Mesendoderm (in vitro differentiated cells): ENCODE measurements around the gene CLDND1.

ENCODE experiments used
- DNase-seq: peaks from one replicate; pipeline ENCODE4 v3.0.0; 2013
- H2AK5ac ChIP-seq: 2 replicates; pipeline ENCODE4 v1.6.1; 2013; ENCODE audit warnings: low read length, inconsistent platforms
- H2BK120ac ChIP-seq: 2 replicates; pipeline ENCODE4 v1.6.1; 2013; ENCODE audit warnings: low read depth, mild to moderate bottlenecking, low read length, moderate library complexity, mixed read lengths
- H2BK15ac ChIP-seq: replicated peaks from 2 replicates; pipeline ENCODE4 v1.6.1; 2013; ENCODE audit warnings: low read depth, mild to moderate bottlenecking, moderate library complexity
- H2BK5ac ChIP-seq: 2 replicates; pipeline ENCODE4 v1.6.1; 2013; ENCODE audit warnings: low read length, inconsistent platforms
- H3K18ac ChIP-seq: 2 replicates; pipeline ENCODE4 v1.6.1; 2013; ENCODE audit warnings: mild to moderate bottlenecking, low read length, mixed read lengths
- H3K23ac ChIP-seq: one replicate; pipeline ENCODE4 v1.6.1; 2013; ENCODE audit warnings: low read length
- H3K27ac ChIP-seq: 2 replicates; pipeline ENCODE4 v1.5.1; 2013; ENCODE audit warnings: low read depth, mild to moderate bottlenecking, inconsistent platforms, low read length, moderate library complexity
- H3K27me3 ChIP-seq: 2 replicates; pipeline ENCODE4 v1.6.1; 2013; ENCODE audit warnings: low read length, control low read depth, mild to moderate bottlenecking, inconsistent platforms; ENCODE audit not compliant: insufficient read depth, poor library complexity
- H3K36me3 ChIP-seq: 2 replicates; pipeline ENCODE4 v1.6.1; 2013; ENCODE audit warnings: low read length, inconsistent platforms; ENCODE audit not compliant: control insufficient read depth, insufficient read depth
- H3K4ac ChIP-seq: one replicate; pipeline ENCODE4 v1.6.1; 2013; ENCODE audit warnings: low read depth, mild to moderate bottlenecking, low read length, moderate library complexity
- H3K4me1 ChIP-seq: 2 replicates; pipeline ENCODE4 v1.6.1; 2013; ENCODE audit warnings: low read depth, low read length, inconsistent platforms; ENCODE audit not compliant: control insufficient read depth
- H3K4me2 ChIP-seq: 2 replicates; pipeline ENCODE4 v1.6.1; 2013; ENCODE audit warnings: low read length
- H3K4me3 ChIP-seq: 2 replicates; pipeline ENCODE4 v1.5.1; 2013; ENCODE audit warnings: mild to moderate bottlenecking, low read length
- H3K56ac ChIP-seq: one replicate; pipeline ENCODE4 v1.6.1; 2013; ENCODE audit warnings: low read length
- H3K79me1 ChIP-seq: 2 replicates; pipeline ENCODE4 v1.6.1; 2013; ENCODE audit warnings: low read length, inconsistent platforms
- H3K79me2 ChIP-seq: 2 replicates; pipeline ENCODE4 v1.6.1; 2013; ENCODE audit warnings: mild to moderate bottlenecking, low read length; ENCODE audit not compliant: control insufficient read depth, insufficient read depth
- H3K9ac ChIP-seq: 2 replicates; pipeline ENCODE4 v1.6.1; 2013; ENCODE audit warnings: low read length, inconsistent platforms
- H4K5ac ChIP-seq: one replicate; pipeline ENCODE4 v1.6.1; 2013; ENCODE audit warnings: low read length
- H4K8ac ChIP-seq: one replicate; pipeline ENCODE4 v1.6.1; 2013; ENCODE audit warnings: low read depth, mild to moderate bottlenecking, control low read depth, low read length, moderate library complexity
- WGBS: extraction: QIAGEN DNeasy Blood & Tissue Kit; methylation state at CpG from one replicate; pipeline ENCODE4 v1.1.7; 2013; ENCODE audit warnings: low lambda C conversion rate, missing lambda C conversion rate; ENCODE audit not compliant: insufficient coverage; ENCODE audit errors: extremely low coverage; 5-methylcytosine and 5-hydroxymethylcytosine counted together

CLDND1 gene

DNA sequence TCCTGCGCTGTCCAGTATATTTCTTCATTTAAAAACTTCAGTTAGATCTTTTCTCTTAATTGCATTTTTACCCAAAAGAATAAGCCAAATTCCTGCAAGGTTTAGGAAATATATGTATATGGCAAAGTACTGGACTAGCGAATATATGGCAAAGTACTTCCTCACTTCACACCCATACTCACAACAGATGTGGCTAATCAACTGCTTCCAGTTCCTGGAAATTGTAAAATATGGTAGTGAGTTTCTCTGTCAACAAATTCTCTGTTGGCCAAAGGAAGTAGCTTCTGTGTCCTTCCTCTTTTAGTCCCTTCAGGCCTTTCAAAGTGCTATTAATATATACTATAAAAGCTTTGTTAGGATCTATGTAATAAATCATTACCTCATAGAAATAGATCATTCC lies 31.1 kb upstream of the CLDND1 start:
- Histone ChIP-seq H2BK5ac (no peak overlapping the region), H3K4ac (no peak overlapping the region), H4K8ac (no peak overlapping the region), H2BK120ac (no peak overlapping the region), H3K56ac (no peak overlapping the region), H2BK15ac (no peak overlapping the region), H3K9ac (no peak overlapping the region), H3K36me3 (no peaks in the 10 kb centered on the region), H2AK5ac (no peak overlapping the region), H3K79me2 (no peaks in the 10 kb centered on the region), H3K79me1 (no peaks in the 10 kb centered on the region), H3K18ac (no peak overlapping the region), H4K5ac (no peak overlapping the region), H3K4me1 (no peaks in the 10 kb centered on the region), H3K27ac (no peak overlapping the region), H3K4me3 (no peak overlapping the region), H3K4me2 (no peak overlapping the region), H3K23ac (no peak overlapping the region), H3K27me3 (no peaks in the 10 kb centered on the region)
- no CpG with 5 or more reads among the region's 2 CpGs for WGBS
- no peak for DNase-seq

DNA sequence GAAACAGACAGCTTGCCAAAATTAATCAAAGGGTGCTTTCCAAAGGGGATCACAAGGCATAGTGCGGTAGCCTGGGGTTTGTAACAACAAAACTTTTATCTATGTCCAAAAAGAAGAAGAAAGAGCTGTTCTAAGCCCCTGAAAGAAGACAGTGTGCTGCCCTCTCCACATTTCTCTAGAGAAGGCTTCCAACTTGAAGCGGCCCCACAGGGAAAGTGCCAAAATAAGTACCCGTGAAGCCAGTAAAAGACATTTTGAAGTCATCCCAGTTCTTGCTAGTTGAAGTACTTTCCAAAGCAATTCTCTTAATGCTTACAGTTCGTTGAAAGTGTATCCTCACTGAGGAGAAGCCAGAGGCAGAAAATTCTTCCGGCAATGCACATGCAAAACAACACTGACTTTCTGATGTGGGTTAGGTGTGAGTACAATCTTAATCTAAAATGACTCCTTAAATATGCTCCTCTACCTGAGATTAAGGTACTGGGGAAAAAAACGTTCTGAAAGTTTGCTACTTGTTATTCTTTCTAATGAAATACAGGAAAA lies 30.4 kb upstream of the CLDND1 start:
- H3K27me3 ChIP-seq: no peaks in the 10 kb centered on the region

DNA sequence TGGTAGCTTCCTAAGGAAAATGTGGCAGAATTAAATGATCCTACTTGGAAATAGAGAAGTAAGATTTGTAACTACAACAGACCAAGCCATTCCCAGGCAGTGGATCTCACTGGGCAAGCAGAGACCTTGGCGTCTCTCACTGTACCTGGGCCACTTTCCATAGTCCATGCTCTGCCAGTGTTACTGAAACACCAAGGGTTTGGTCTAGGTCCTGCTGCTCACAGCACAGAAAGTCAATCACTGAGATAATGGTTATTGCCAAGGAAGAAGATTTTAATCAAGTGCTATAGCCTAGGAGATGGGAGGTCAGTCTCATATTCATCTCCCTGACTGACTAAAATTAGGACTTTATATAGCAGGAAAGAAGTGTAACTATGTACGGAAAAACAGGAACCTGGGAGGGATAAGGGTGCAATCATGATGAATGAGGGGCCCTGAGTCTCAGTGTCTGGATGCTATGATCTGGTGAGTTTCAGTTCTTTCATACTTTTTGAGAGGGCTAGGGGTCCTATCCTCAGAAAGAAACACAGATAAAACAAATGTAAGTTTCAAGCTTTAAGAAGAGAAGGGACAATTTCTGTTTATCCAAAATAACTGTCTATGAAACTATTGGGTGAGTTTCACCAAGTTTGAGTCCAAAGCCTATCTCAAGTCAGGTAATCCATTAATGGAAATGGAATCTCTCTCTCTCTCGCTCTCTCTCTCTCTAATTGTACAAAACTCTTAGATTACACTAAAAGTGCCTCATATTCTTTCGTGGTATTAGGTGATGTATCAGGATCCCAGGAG lies 29.7 kb upstream of the CLDND1 start:
- H4K5ac ChIP-seq: no peak overlapping the region
- H3K27me3 ChIP-seq: no peaks in the 10 kb centered on the region
- no peak overlapping the region for H2AK5ac ChIP-seq
- H4K8ac ChIP-seq: no peak overlapping the region
- no peak overlapping the region for H3K4ac ChIP-seq
- H3K4me2 ChIP-seq: no peak overlapping the region
- WGBS: no CpG with 5 or more reads among the region's 4 CpGs
- H2BK15ac ChIP-seq: no peak overlapping the region
- H3K56ac ChIP-seq: no peak overlapping the region
- no peak overlapping the region for H2BK5ac ChIP-seq
- no peaks in the 10 kb centered on the region for H3K79me2 ChIP-seq
- no peak overlapping the region for H2BK120ac ChIP-seq
- H3K27ac ChIP-seq: no peak overlapping the region
- no peaks in the 10 kb centered on the region for H3K79me1 ChIP-seq
- H3K9ac ChIP-seq: no peak overlapping the region
- no peaks in the 10 kb centered on the region for H3K36me3 ChIP-seq
- H3K4me3 ChIP-seq: no peak overlapping the region
- H3K23ac ChIP-seq: no peak overlapping the region
- H3K18ac ChIP-seq: no peak overlapping the region
- DNase-seq: no peak
- H3K4me1 ChIP-seq: no peaks in the 10 kb centered on the region

More for the DNA sequence above, 30.4 kb upstream of the CLDND1 start:
- Histone ChIP-seq H3K79me2 (no peaks in the 10 kb centered on the region), H2BK15ac (no peak overlapping the region), H2BK5ac (no peak overlapping the region), H2AK5ac (no peak overlapping the region), H3K79me1 (no peaks in the 10 kb centered on the region), H3K23ac (no peak overlapping the region), H3K9ac (no peak overlapping the region), H3K4me2 (no peak overlapping the region), H3K4me1 (no peaks in the 10 kb centered on the region), H4K5ac (no peak overlapping the region), H3K18ac (no peak overlapping the region), H2BK120ac (no peak overlapping the region), H3K27ac (no peak overlapping the region), H3K4ac (no peak overlapping the region), H3K4me3 (no peak overlapping the region), H3K36me3 (no peaks in the 10 kb centered on the region), H4K8ac (no peak overlapping the region), H3K56ac (no peak overlapping the region)
- DNase-seq: no peak
- WGBS: no CpG with 5 or more reads among the region's 6 CpGs

DNA sequence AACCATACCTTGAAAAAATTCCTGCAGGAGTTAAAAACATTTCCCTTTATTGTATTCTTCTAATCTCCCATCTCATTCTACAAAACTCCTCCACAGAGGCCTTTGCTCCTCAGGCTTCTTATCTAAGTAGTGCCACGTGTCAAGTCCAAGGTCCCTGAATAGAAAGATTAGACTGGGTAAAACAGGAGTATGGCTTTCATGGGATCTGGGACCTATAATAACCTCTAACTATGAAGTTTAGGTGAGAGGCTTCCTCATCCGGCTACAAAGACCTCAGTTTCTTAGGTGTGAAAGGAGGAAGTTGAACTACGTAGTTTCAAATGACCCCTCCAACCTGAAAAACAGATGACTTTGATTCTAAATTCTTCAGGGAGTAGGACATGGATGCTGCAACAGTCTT lies 29.1 kb upstream of the CLDND1 start:
- no peak overlapping the region for H3K9ac ChIP-seq
- no peak overlapping the region for H3K18ac ChIP-seq
- H3K23ac ChIP-seq: no peak overlapping the region
- no peak overlapping the region for H2BK15ac ChIP-seq
- WGBS: no CpG with 5 or more reads among the region's 3 CpGs
- no peaks in the 10 kb centered on the region for H3K79me2 ChIP-seq
- no peaks in the 10 kb centered on the region for H3K27me3 ChIP-seq
- H3K4me3 ChIP-seq: no peak overlapping the region
- peak; percentile 22 for DNase-seq
- no peak overlapping the region for H4K5ac ChIP-seq
- H3K27ac ChIP-seq: no peak overlapping the region
- H3K79me1 ChIP-seq: no peaks in the 10 kb centered on the region
- no peaks in the 10 kb centered on the region for H3K36me3 ChIP-seq
- no peak overlapping the region for H3K4me2 ChIP-seq
- H2BK120ac ChIP-seq: no peak overlapping the region
- H4K8ac ChIP-seq: no peak overlapping the region
- H3K4ac ChIP-seq: no peak overlapping the region
- H3K56ac ChIP-seq: no peak overlapping the region
- H3K4me1 ChIP-seq: no peaks in the 10 kb centered on the region
- H2BK5ac ChIP-seq: no peak overlapping the region
- no peak overlapping the region for H2AK5ac ChIP-seq

DNA sequence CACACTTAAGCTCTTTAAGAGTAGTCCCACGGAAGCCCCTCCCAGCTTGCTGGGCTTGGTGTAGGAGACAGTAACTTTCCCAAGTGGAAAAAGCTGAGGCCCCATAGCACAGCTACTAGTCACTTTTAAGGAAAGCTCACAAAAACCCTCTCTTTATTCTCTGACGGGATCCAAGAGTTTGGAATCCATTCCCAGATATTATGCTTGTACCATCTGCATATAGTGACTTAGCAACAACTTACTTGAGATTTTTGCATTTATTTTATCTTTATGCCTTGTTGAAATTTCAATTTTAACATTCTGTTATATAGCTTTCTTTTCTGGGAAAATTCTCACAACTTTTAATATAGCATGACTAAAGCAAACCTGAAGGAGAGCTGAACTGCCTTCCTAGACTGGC lies 28.5 kb upstream of the CLDND1 start:
- Histone ChIP-seq H3K18ac (no peak overlapping the region), H3K79me1 (no peaks in the 10 kb centered on the region), H4K8ac (no peak overlapping the region), H3K4ac (no peak overlapping the region), H2AK5ac (no peak overlapping the region), H3K27me3 (no peaks in the 10 kb centered on the region), H3K79me2 (no peaks in the 10 kb centered on the region), H2BK120ac (no peak overlapping the region), H3K56ac (no peak overlapping the region), H3K27ac (no peak overlapping the region), H3K23ac (no peak overlapping the region), H2BK15ac (no peak overlapping the region), H3K4me3 (no peak overlapping the region), H3K4me2 (no peak overlapping the region), H3K36me3 (no peaks in the 10 kb centered on the region), H3K4me1 (no peaks in the 10 kb centered on the region), H4K5ac (no peak overlapping the region), H3K9ac (no peak overlapping the region), H2BK5ac (no peak overlapping the region)
- no CpG with 5 or more reads among the region's 2 CpGs for WGBS
- no peak for DNase-seq

DNA sequence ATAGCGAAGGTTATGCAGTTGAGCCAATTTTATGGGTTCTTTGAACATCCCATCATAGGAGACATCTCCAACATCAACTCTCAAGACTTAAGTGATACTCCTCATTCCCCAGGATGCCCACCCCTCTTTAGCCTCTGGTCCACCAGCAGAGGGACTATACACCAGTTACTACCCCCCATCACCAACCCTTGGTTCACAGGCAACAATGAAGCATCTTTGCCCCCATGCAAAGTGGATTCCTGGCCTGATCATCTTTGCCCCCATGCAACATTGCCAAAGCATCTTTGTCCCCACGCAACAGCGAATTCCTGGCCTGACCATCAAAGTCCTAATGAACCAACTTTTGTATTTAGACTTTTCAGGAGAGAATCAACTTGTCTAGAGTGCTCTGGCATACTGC lies 28.1 kb upstream of the CLDND1 start:
- H3K9ac ChIP-seq: no peak overlapping the region
- no peak overlapping the region for H3K4ac ChIP-seq
- H4K5ac ChIP-seq: no peak overlapping the region
- no peaks in the 10 kb centered on the region for H3K79me2 ChIP-seq
- no peak for DNase-seq
- no peaks in the 10 kb centered on the region for H3K4me1 ChIP-seq
- H3K79me1 ChIP-seq: no peaks in the 10 kb centered on the region
- WGBS: no CpG with 5 or more reads among the region's 3 CpGs
- no peak overlapping the region for H2BK5ac ChIP-seq
- H3K4me2 ChIP-seq: no peak overlapping the region
- H3K27ac ChIP-seq: no peak overlapping the region
- H4K8ac ChIP-seq: no peak overlapping the region
- H3K56ac ChIP-seq: no peak overlapping the region
- no peaks in the 10 kb centered on the region for H3K27me3 ChIP-seq
- H2BK120ac ChIP-seq: no peak overlapping the region
- H3K18ac ChIP-seq: no peak overlapping the region
- no peak overlapping the region for H3K23ac ChIP-seq
- H2BK15ac ChIP-seq: no peak overlapping the region
- no peak overlapping the region for H2AK5ac ChIP-seq
- H3K36me3 ChIP-seq: no peaks in the 10 kb centered on the region
- no peak overlapping the region for H3K4me3 ChIP-seq
